Natural killer cell (primary cell): ENCODE measurements around the gene STK32B. TPM values are rescaled to one million over a fixed set of nuclear protein-coding genes. Genes with fewer than 3 reads are reported as not detected.

Source experiments
- ATAC-seq, 3 donors: fragments of 150-1000 bp in 2 of 3; fragments of 200-7000 bp in 1 of 3; cut with Tn5 transposase; 1 replicate in 1 of 3; 2 replicates in 2 of 3; pipeline ENCODE4 v1.10.0; 2021; ENCODE audit warnings: mild to moderate bottlenecking in 2 of 3, moderate library complexity in 2 of 3
- DNase-seq, 2 donors: peaks; one replicate each; pipeline versions ENCODE4 v3.0.0 to v3.0.0-alpha.2; 2013 to 2021; ENCODE audit warnings: mixed read lengths in 1 of 2
- H3K27ac ChIP-seq: one replicate; pipeline ENCODE4 v1.5.1; 2013; ENCODE audit warnings: mild to moderate bottlenecking, low read length
- H3K27me3 ChIP-seq: one replicate; pipeline ENCODE4 v1.6.1; 2013; ENCODE audit warnings: low read length; ENCODE audit not compliant: control insufficient read depth, insufficient read depth
- H3K36me3 ChIP-seq: one replicate; pipeline ENCODE4 v1.6.1; 2013; ENCODE audit warnings: low read length; ENCODE audit not compliant: control insufficient read depth, insufficient read depth
- H3K4me1 ChIP-seq: one replicate; pipeline ENCODE4 v1.6.1; 2013; ENCODE audit warnings: low read length; ENCODE audit not compliant: control insufficient read depth, insufficient read depth
- H3K4me3 ChIP-seq: one replicate; pipeline ENCODE4 v1.5.1; 2013; ENCODE audit warnings: low read length
- H3K9me3 ChIP-seq: one replicate; pipeline ENCODE4 v1.6.1; 2013; ENCODE audit warnings: low read length; ENCODE audit not compliant: control insufficient read depth, insufficient read depth
- H3K27ac Mint-ChIP-seq, 2 donors: one replicate each; pipeline ENCODE4 v1.8.0; 2022; ENCODE audit warnings: mild to moderate bottlenecking in 2 of 2, mixed read lengths in 2 of 2, moderate library complexity in 1 of 2
- H3K27me3 Mint-ChIP-seq, 2 donors: one replicate each; pipeline ENCODE4 v1.8.0; 2022; ENCODE audit warnings: low read depth in 2 of 2, mixed read lengths in 2 of 2
- H3K36me3 Mint-ChIP-seq: one replicate; pipeline ENCODE4 v1.8.0; 2022; ENCODE audit warnings: mixed read lengths
- H3K4me1 Mint-ChIP-seq, 2 donors: one replicate each; pipeline ENCODE4 v1.8.0; 2022; ENCODE audit warnings: mixed read lengths in 2 of 2
- H3K4me3 Mint-ChIP-seq: one replicate; pipeline ENCODE4 v1.8.0; 2022; ENCODE audit warnings: mild to moderate bottlenecking, moderate library complexity, mixed read lengths
- H3K9me3 Mint-ChIP-seq, 2 donors: one replicate each; pipeline ENCODE4 v1.8.0; 2022; ENCODE audit warnings: mixed read lengths in 2 of 2
- CTCF ChIP-seq: fragments of 200-600 bp; IDR thresholded peaks from one replicate; pipeline ENCODE4 v1.8.0; 2022; ENCODE audit warnings: antibody characterized with exemption
- WGBS: methylation state at CpG from one replicate; pipeline ENCODE4 v1.1.7; 2013; ENCODE audit warnings: missing lambda C conversion rate; ENCODE audit not compliant: insufficient coverage; 5-methylcytosine and 5-hydroxymethylcytosine counted together
- intact Hi-C: fragments of 100-400 bp; cut with micrococcal nuclease; formaldehyde crosslinking; loops from one replicate; pipeline ENCODE4 v1.14.2; 2022
- total RNA-seq, 4 donors: library from RNA; stranded (reverse); fragments of 120-200 nt in 1 of 4; gene quantifications; one replicate each; pipeline versions ENCODE4 v1.2.3 to v1.2.4, GENCODE V29; 2013 to 2022

Gene STK32B
- total RNA-seq, 3 donors from 2014 or later (not counting 1 experiment from before 2014, with no cell fraction given), result 0.32 to 0.33 TPM; not detected in 1

GRCh38 chr4:5421416-5421815 lies 370.1 kb downstream of the STK32B start:
- H3K36me3 ChIP-seq, result no peaks in the 10 kb centered on the region
- H3K27ac Mint-ChIP-seq, result no peak overlapping the region
- ATAC-seq (no peak), DNase-seq (no peak)
- H3K9me3 ChIP-seq, result peaks cover 8% of the 10 kb centered on the region
- H3K4me1 ChIP-seq, result no peaks in the 10 kb centered on the region
- no peak for TF ChIP-seq CTCF
- no peaks in the 10 kb centered on the region for H3K36me3 Mint-ChIP-seq
- H3K4me1 Mint-ChIP-seq, result no peaks in the 10 kb centered on the region
- peaks cover 3 to 5% of the 10 kb centered on the region in 2 donors for H3K9me3 Mint-ChIP-seq
- H3K27me3 Mint-ChIP-seq, result peaks cover 5 to 8% of the 10 kb centered on the region in 2 donors
- H3K4me3 ChIP-seq, result no peak overlapping the region
- WGBS, result 75% methylated on average over 2 of the region's 3 CpGs
- H3K27me3 ChIP-seq, result no peaks in the 10 kb centered on the region
- no peak overlapping the region for H3K27ac ChIP-seq
- H3K4me3 Mint-ChIP-seq, result no peak overlapping the region
- intact Hi-C loops, result no loop called here

GRCh38 chr4:5422195-5422594 lies 370.9 kb downstream of the STK32B start:
- H3K36me3 Mint-ChIP-seq, result no peaks in the 10 kb centered on the region
- H3K27me3 Mint-ChIP-seq, result peaks cover 5 to 8% of the 10 kb centered on the region in 2 donors
- intact Hi-C loops, result no loop called here
- no peak for TF ChIP-seq CTCF
- Histone ChIP-seq H3K27ac (no peak overlapping the region), H3K27me3 (no peaks in the 10 kb centered on the region), H3K4me3 (no peak overlapping the region), H3K9me3 (peaks cover 4% of the 10 kb centered on the region), H3K4me1 (no peaks in the 10 kb centered on the region), H3K36me3 (no peaks in the 10 kb centered on the region)
- H3K9me3 Mint-ChIP-seq, result peaks cover 3% of the 10 kb centered on the region in 2 donors
- H3K27ac Mint-ChIP-seq, result no peak overlapping the region
- no peak overlapping the region for H3K4me3 Mint-ChIP-seq
- DNase-seq (no peak), ATAC-seq (no peak)
- 85% methylated on average over 2 of the region's 2 CpGs for WGBS
- H3K4me1 Mint-ChIP-seq, result no peaks in the 10 kb centered on the region

- Histone ChIP-seq H3K36me3 (no peaks in the 10 kb centered on the region), H3K9me3 (no peaks in the 10 kb centered on the region), H3K27ac (no peak overlapping the region), H3K4me1 (no peaks in the 10 kb centered on the region), H3K27me3 (no peaks in the 10 kb centered on the region), H3K4me3 (no peak overlapping the region)
- H3K4me3 Mint-ChIP-seq, result no peak overlapping the region
- no peak for TF ChIP-seq CTCF
- H3K9me3 Mint-ChIP-seq, result no peaks in the 10 kb centered on the region
- ATAC-seq (no peak), DNase-seq (no peak)
- H3K27me3 Mint-ChIP-seq, result peaks cover 5 to 8% of the 10 kb centered on the region in 2 donors
- no peaks in the 10 kb centered on the region for H3K36me3 Mint-ChIP-seq
- H3K27ac Mint-ChIP-seq, result no peak overlapping the region
- H3K4me1 Mint-ChIP-seq, result no peaks in the 10 kb centered on the region
- intact Hi-C loops, result no loop called here
- 81% methylated on average over 6 of the region's 6 CpGs for WGBS
These were observed 372.4 kb downstream of the STK32B start for GRCh38 chr4:5423670-5424069.

GRCh38 chr4:5424211-5424610 lies 372.9 kb downstream of the STK32B start:
- no peak for TF ChIP-seq CTCF
- WGBS, result 87% methylated on average over 3 of the region's 3 CpGs
- intact Hi-C loops, result no loop called here
- DNase-seq, result no peak
- no peaks in the 10 kb centered on the region for H3K4me1 ChIP-seq
- H3K27me3 ChIP-seq, result no peaks in the 10 kb centered on the region
- Mint-ChIP-seq H3K4me3 (no peak overlapping the region), H3K27me3 (peaks cover 5 to 8% of the 10 kb centered on the region in 2 donors), H3K9me3 (no peaks in the 10 kb centered on the region), H3K27ac (no peak overlapping the region), H3K36me3 (no peaks in the 10 kb centered on the region), H3K4me1 (no peaks in the 10 kb centered on the region)
- H3K9me3 ChIP-seq, result no peaks in the 10 kb centered on the region
- H3K36me3 ChIP-seq, result no peaks in the 10 kb centered on the region
- H3K4me3 ChIP-seq, result no peak overlapping the region
- ATAC-seq, result no peak
- H3K27ac ChIP-seq, result no peak overlapping the region
